NOMO-1 (cell line): Measurements from ENCODE around the gene MARCO.
"Not testable (repeated sequence)": the region's sequence is repeated elsewhere in the genome, so short reads cannot be mapped to it uniquely, and the experiment has no call there.

ENCODE experiments used
- DNase-seq, 2 experiments: peaks; one replicate each; lab custom pipeline; 2025; ENCODE audit not compliant: unreplicated experiment in 2 of 2; lab: John Stamatoyannopoulos, UW

MARCO gene

GRCh38 chr2:118925476-118925875 lies 16.5 kb upstream of the MARCO start:
- peak in 1 of 2 experiments; percentile 43 for DNase-seq

GRCh38 chr2:118925981-118926380 lies 16.0 kb upstream of the MARCO start:
- DNase-seq, result no peak

- no peak for DNase-seq
Observed at GRCh38 chr2:118929059-118929458, 12.9 kb upstream of the MARCO start.

GRCh38 chr2:118932949-118933348 lies 9.0 kb upstream of the MARCO start:
- DNase-seq, result no peak

- DNase-seq, result peak; percentile 27 to 48
Observed at GRCh38 chr2:118936306-118936705, 5.7 kb upstream of the MARCO start.

- DNase-seq, result no peak
Observed at GRCh38 chr2:118936936-118937335, 5.1 kb upstream of the MARCO start.

- no peak for DNase-seq
Observed at GRCh38 chr2:118937817-118938216, 4.2 kb upstream of the MARCO start.

GRCh38 chr2:118939994-118940393 lies 2.0 kb upstream of the MARCO start:
- peak; percentile 42 to 75 for DNase-seq

- DNase-seq, result peak; percentile 75 to 82
Observed at GRCh38 chr2:118940486-118941120, 1.4 kb upstream of the MARCO start.

- DNase-seq, result no peak
Observed at GRCh38 chr2:118943286-118943685, 1.3 kb downstream of the MARCO start.

- peak; percentile 68 to 93 for DNase-seq
Observed at GRCh38 chr2:118945881-118946280, 3.9 kb downstream of the MARCO start.

- not testable (repeated sequence) for DNase-seq
Observed at GRCh38 chr2:118948266-118948665, 6.3 kb downstream of the MARCO start.

- peak; percentile 58 to 79 for DNase-seq
Observed at GRCh38 chr2:118954297-118955060, 12.5 kb downstream of the MARCO start.

- no peak for DNase-seq
Observed at GRCh38 chr2:118965737-118966136, 23.7 kb downstream of the MARCO start.

- no peak for DNase-seq
Observed at GRCh38 chr2:118967124-118967880, 25.3 kb downstream of the MARCO start.

- DNase-seq, result peak; percentile 59 to 60
Observed at GRCh38 chr2:118968042-118968441, 26.0 kb downstream of the MARCO start.

- no peak for DNase-seq
Observed at GRCh38 chr2:118968961-118969733, 27.2 kb downstream of the MARCO start.

- no peak for DNase-seq
Observed at GRCh38 chr2:118969734-118970395, 27.9 kb downstream of the MARCO start.

- peak; percentile 78 to 85 for DNase-seq
Observed at GRCh38 chr2:118970396-118971135, 28.6 kb downstream of the MARCO start.
